GM19372 (cell line): ENCODE data around the gene IQCC.

Experiments
- ATAC-seq: cut with Tn5 transposase; IDR thresholded peaks from one replicate; pipeline ENCODE4 v1.9.1; 2021; ENCODE audit warnings: mild to moderate bottlenecking, low read depth, moderate library complexity; ENCODE audit not compliant: unreplicated experiment

The IQCC gene

GRCh38 chr1:32195531-32195930 lies 9.9 kb upstream of the IQCC start:
- no peak for ATAC-seq

GRCh38 chr1:32195972-32196823 lies 9.3 kb upstream of the IQCC start:
- no peak for ATAC-seq

- no peak for ATAC-seq
Measured at GRCh38 chr1:32197074-32197473, 8.4 kb upstream of the IQCC start.

GRCh38 chr1:32197837-32198236 lies 7.6 kb upstream of the IQCC start:
- no peak for ATAC-seq

GRCh38 chr1:32198237-32199042 lies 7.0 kb upstream of the IQCC start:
- no peak for ATAC-seq

- no peak for ATAC-seq
Measured at GRCh38 chr1:32199043-32199716, 6.3 kb upstream of the IQCC start.

- no peak for ATAC-seq
Measured at GRCh38 chr1:32199717-32200072, 5.8 kb upstream of the IQCC start.

- no peak for ATAC-seq
Measured at GRCh38 chr1:32200226-32201010, 5.1 kb upstream of the IQCC start, which contains the start of gene CCDC28B. Gene CCDC28B, plus strand, starts transcription at chr1:32200595. Its CDS starts 1,341 bp downstream, at chr1:32201936.

GRCh38 chr1:32201011-32201855 lies 4.2 kb upstream of the IQCC start:
- no peak for ATAC-seq

- ATAC-seq, result no peak
Measured at GRCh38 chr1:32204943-32205361, 519 bp upstream of the IQCC start.

- ATAC-seq, result no peak
Measured at GRCh38 chr1:32208469-32208868, 3.0 kb downstream of the IQCC start.

- ATAC-seq, result no peak
Measured at GRCh38 chr1:32208891-32209328, 3.4 kb downstream of the IQCC start, which contains the start of gene DCDC2B. Gene DCDC2B, plus strand, starts transcription at chr1:32209089. Its CDS starts 5 bp downstream, at chr1:32209094.

- no peak for ATAC-seq
Measured at GRCh38 chr1:32215629-32216480, 10.4 kb downstream of the IQCC start.

- no peak for ATAC-seq
Measured at GRCh38 chr1:32216566-32216965, 11.1 kb downstream of the IQCC start.

- ATAC-seq, result no peak
Measured at GRCh38 chr1:32219022-32219421, 13.6 kb downstream of the IQCC start.

- no peak for ATAC-seq
Measured at GRCh38 chr1:32220746-32221580, 15.5 kb downstream of the IQCC start.

GRCh38 chr1:32221581-32221979 lies 16.1 kb downstream of the IQCC start:
- ATAC-seq, result no peak
